ENCODE results near the gene CRMP1. TPM values are rescaled to one million over a fixed set of nuclear protein-coding genes. Genes with fewer than 3 reads are reported as not detected.

CRMP1 gene
- total and polyA plus RNA-seq, 12 donors: 0.18 to 17.7 (median 4.8) TPM

DNA sequence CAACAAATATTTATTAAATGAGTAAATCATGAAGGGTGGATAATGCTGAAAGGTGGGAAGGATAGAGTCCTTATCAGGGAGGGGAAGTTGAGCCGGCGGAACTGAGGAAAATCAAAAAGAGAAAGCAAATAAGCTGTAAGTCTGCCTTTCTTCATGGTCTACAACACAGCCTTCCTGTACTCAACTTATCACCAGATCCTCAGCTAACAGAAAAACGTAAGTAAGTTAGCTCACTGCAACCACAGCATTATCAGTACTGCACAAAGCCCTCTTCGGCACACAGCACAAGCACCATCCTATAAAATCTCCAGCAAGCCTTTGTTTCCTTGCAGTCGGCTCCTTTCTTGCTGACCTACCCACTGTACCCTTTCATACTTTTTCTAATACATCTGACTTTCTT, 70.3 kb downstream of the CRMP1 start:
- Histone ChIP-seq H3K27me3 (no peaks in the 10 kb centered on the region), H3K36me3 (replicated peaks in 1 of 2) (peaks cover 0 to 3% of the 10 kb centered on the region in 2 donors), H3K27ac (no peak overlapping the region), H3K4me1 (replicated peaks in 1 of 2) (no peaks in the 10 kb centered on the region), H3K4me3 (no peak overlapping the region), H3K9me3 (replicated peaks in 1 of 3) (no peaks in the 10 kb centered on the region)
- no peak for DNase-seq
- WGBS, 4 donors: 69 to 81% (median 73%) methylated on average over 5 of the region's 5 CpGs
- TF ChIP-seq POLR2A (IDR thresholded peaks at IDR 0.05): no peak
- TF ChIP-seq, protein P1, sequence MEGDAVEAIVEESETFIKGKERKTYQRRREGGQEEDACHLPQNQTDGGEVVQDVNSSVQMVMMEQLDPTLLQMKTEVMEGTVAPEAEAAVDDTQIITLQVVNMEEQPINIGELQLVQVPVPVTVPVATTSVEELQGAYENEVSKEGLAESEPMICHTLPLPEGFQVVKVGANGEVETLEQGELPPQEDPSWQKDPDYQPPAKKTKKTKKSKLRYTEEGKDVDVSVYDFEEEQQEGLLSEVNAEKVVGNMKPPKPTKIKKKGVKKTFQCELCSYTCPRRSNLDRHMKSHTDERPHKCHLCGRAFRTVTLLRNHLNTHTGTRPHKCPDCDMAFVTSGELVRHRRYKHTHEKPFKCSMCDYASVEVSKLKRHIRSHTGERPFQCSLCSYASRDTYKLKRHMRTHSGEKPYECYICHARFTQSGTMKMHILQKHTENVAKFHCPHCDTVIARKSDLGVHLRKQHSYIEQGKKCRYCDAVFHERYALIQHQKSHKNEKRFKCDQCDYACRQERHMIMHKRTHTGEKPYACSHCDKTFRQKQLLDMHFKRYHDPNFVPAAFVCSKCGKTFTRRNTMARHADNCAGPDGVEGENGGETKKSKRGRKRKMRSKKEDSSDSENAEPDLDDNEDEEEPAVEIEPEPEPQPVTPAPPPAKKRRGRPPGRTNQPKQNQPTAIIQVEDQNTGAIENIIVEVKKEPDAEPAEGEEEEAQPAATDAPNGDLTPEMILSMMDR (IDR thresholded peaks at IDR 0.05): no peak
- intact Hi-C loops (cut with DNase I): no loop called here

DNA sequence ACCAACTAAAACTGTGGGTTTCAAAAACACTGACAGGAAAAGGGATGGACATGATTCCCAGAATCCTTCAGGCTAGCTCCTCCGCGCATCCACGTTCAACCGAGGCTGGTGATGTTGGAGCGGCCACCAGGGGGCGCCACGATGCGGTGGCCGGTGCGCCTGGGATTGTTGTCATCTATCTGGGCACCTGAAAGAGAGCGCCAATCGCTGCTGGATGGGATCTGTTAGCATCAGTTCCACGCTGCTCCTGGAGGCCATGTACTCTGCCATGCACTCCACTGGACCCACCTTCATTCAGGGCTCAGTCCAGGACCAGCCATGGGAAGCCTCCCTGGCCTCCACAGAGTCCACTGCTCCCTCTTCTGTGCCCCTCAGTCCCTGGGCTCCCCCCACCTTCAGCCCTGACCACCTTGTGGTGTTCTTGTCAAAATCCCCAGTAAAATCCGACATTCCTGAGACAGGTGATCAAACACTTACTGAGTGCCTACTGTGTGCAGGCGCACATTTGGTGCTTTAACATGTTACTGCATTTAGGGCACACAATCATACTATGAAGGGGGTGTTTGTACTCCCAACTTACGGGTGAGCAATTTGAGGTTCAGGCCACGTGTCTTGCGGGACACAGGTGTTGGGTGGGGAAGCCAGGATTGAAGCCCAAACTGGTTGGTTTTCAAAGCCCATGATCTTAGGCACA, 71.1 kb downstream of the CRMP1 start:
- DNase-seq: no peak
- Histone ChIP-seq H3K9me3 (replicated peaks in 1 of 3) (no peaks in the 10 kb centered on the region), H3K36me3 (replicated peaks in 1 of 2) (peaks cover 0 to 3% of the 10 kb centered on the region in 2 donors), H3K27ac (no peak overlapping the region), H3K4me1 (replicated peaks in 1 of 2) (no peaks in the 10 kb centered on the region), H3K27me3 (no peaks in the 10 kb centered on the region), H3K4me3 (no peak overlapping the region)
- WGBS, 4 donors: 68 to 80% (median 74%) methylated on average over 17 to 18 of the region's 18 CpGs
- intact Hi-C loops (cut with DNase I): no loop called here
- TF ChIP-seq POLR2A (IDR thresholded peaks at IDR 0.05): no peak
- TF ChIP-seq, protein P1 (IDR thresholded peaks at IDR 0.05): peak in 5 of 6 experiments; percentile 15 to 43 (median 22)

DNA sequence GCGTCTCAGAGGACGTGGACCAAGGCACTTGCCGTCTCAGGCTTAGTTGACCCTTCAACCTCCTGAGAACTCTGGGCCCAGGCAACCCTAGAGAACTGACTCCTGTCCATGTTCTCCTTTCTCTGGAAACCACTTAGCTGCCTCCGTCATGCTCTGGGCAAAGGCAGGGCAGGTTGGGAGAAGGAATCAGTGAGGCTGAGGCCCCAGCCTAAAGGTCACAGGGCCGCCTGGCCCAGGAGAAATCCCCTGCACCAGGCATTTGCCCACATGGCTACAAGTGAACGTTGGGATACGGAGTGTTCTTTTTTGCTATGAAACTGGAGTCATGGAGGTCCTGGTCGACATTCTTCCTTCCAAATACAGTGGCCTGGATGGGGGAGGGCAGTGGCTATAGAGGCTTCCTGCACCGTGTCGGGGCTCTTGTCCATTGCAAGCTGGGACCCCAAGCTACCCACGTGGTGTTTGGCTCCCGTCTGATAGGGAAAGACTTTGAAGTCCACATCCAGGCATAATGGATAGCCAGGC, 76.0 kb downstream of the CRMP1 start:
- H3K4me1 ChIP-seq (replicated peaks in 1 of 2): no peaks in the 10 kb centered on the region
- no peaks in the 10 kb centered on the region for H3K27me3 ChIP-seq
- H3K9me3 ChIP-seq (replicated peaks in 1 of 3): no peaks in the 10 kb centered on the region
- no peak for DNase-seq
- H3K27ac ChIP-seq: no peak overlapping the region
- intact Hi-C loops (cut with DNase I): loop anchor here in 1 of 2 donors (10.0 kb wide), 1 partner anchor 772 kb away; no protein-coding TSS in a partner anchor
- 89 to 93% (median 92%) methylated on average over 3 to 12 of the region's 12 CpGs for WGBS, 4 donors
- no peak for TF ChIP-seq POLR2A (IDR thresholded peaks at IDR 0.05)
- TF ChIP-seq, protein P1 (IDR thresholded peaks at IDR 0.05): no peak
- H3K36me3 ChIP-seq (replicated peaks in 1 of 2): peaks cover 0 to 3% of the 10 kb centered on the region in 2 donors
- H3K4me3 ChIP-seq: no peak overlapping the region

DNA sequence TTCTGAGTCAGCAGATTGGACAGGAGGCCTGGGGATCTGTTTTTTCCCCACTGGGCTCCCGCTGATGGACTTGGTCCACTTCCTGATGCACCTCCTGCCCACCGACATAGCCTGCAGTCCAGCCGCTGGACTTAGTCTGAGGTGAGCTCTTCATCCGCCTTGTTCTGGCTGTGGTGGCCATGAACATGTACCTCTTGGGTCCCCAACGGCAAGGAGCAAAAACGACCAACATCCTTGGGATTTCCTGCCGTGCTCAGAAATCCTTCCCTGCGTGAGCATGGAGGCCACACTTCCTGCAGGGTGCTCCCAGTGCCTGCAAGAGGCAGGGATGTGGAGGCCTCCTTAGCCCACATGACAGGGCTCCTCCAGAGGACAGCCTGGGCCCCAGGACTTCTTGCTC, 76.8 kb downstream of the CRMP1 start:
- Histone ChIP-seq H3K9me3 (replicated peaks in 1 of 3) (no peaks in the 10 kb centered on the region), H3K27me3 (no peaks in the 10 kb centered on the region), H3K27ac (no peak overlapping the region), H3K4me3 (no peak overlapping the region), H3K36me3 (replicated peaks in 1 of 2) (peaks cover 0 to 3% of the 10 kb centered on the region in 2 donors), H3K4me1 (replicated peaks in 1 of 2) (no peaks in the 10 kb centered on the region)
- no peak for DNase-seq
- WGBS, 4 donors: 81 to 89% (median 84%) methylated on average over 4 to 8 of the region's 8 CpGs
- intact Hi-C loops (cut with DNase I): loop anchor here in 1 of 2 donors (10.0 kb wide), 1 partner anchor 771 kb away; no protein-coding TSS in a partner anchor
- no peak for TF ChIP-seq POLR2A (IDR thresholded peaks at IDR 0.05)
- TF ChIP-seq, protein P1 (IDR thresholded peaks at IDR 0.05): no peak

All from adrenal gland (tissue), 12 donors.